Testis (tissue), 3 donors: ENCODE data around the gene ABCB8. TPM values are rescaled to one million over a fixed set of nuclear protein-coding genes. Genes with fewer than 3 reads are reported as not detected.

Experiments
- DNase-seq: peaks from one replicate; pipeline ENCODE4 v3.0.0-alpha.2; 2019
- H3K27ac ChIP-seq, 2 donors: fragments of 200-600 bp; sonication (generic); one replicate each; pipeline ENCODE4 v1.5.1; 2019
- H3K27me3 ChIP-seq: fragments of 200-600 bp; sonication (generic); one replicate; pipeline ENCODE4 v1.5.1; 2019
- H3K36me3 ChIP-seq: fragments of 200-600 bp; sonication (generic); one replicate; pipeline ENCODE4 v1.5.1; 2017; ENCODE audit warnings: low read depth; ENCODE audit errors: missing control alignments
- H3K4me1 ChIP-seq: fragments of 200-600 bp; sonication (generic); one replicate; pipeline ENCODE4 v1.5.1; 2019
- H3K4me3 ChIP-seq, 2 donors: fragments of 200-600 bp; sonication (generic); one replicate each; pipeline ENCODE4 v1.5.1; 2017 to 2019
- H3K9me3 ChIP-seq: fragments of 200-600 bp; sonication (generic); one replicate; pipeline ENCODE4 v1.5.1; 2017
- CTCF ChIP-seq, 3 experiments: fragments of 450-650 bp in 2 of 3; fragments of 200-600 bp in 1 of 3; sonication (generic) in 1 of 3; IDR thresholded peaks; one replicate each; pipeline ENCODE4 v1.5.1; 2016 to 2019; ENCODE audit warnings: antibody characterized with exemption in 3 of 3, mild to moderate bottlenecking in 2 of 3, moderate library complexity in 1 of 3
- POLR2A ChIP-seq: fragments of 450-650 bp; IDR thresholded peaks from one replicate; pipeline ENCODE4 v1.6.1; 2017; ENCODE audit warnings: antibody characterized with exemption, mild to moderate bottlenecking, moderate library complexity
- WGBS, 2 donors: methylation state at CpG; one replicate each; pipeline ENCODE4 v1.1.5; 2018; 5-methylcytosine and 5-hydroxymethylcytosine counted together
- intact Hi-C: fragments of 100-400 bp; cut with DNase I; formaldehyde crosslinking; loops from one replicate; pipeline ENCODE4 v1.15.1; 2023; ENCODE audit warnings: low total_unique reads
- polyA plus RNA-seq: library from polyadenylated mRNA; stranded (reverse); fragments of 350-450 nt; fragmentation: Illumina TruSeq; extraction: RNeasy Lipid Tissue Mini Kit (QIAGEN cat#74804); gene quantifications from one replicate; pipeline ENCODE4 v1.2.3, GENCODE V29; 2014; ENCODE audit warnings: low read depth, low replicate concordance; ENCODE audit not compliant: insufficient read depth
- total RNA-seq, 2 donors: library from RNA; depleted of rRNA; stranded (reverse); fragments of >200 nt; gene quantifications; one replicate each; pipeline ENCODE4 v1.2.3, GENCODE V29; 2016

The ABCB8 gene
- total and polyA plus RNA-seq, 3 donors from 2014 or later, result 34.9 to 76.8 (median 59.6) TPM

GRCh38 chr7:151086802-151087244 is 58.6 kb downstream of the ABCB8 start:
- intact Hi-C loops, result no loop called here
- no peaks in the 10 kb centered on the region for H3K36me3 ChIP-seq
- peaks cover 43% of the 10 kb centered on the region for H3K4me1 ChIP-seq
- no peaks in the 10 kb centered on the region for H3K27me3 ChIP-seq
- peak overlapping the region; percentile 48 to 80 for H3K4me3 ChIP-seq
- WGBS, 2 donors, result 2% methylated on average over 30 of the region's 56 CpGs; no CpG with 5 or more reads in 1 of the 2 donors
- peak overlapping the region; percentile 81 to 84 for H3K27ac ChIP-seq
- TF ChIP-seq CTCF (IDR thresholded peaks at IDR 0.05) (no peak), POLR2A (no peak)
- DNase-seq, result no peak
- no peaks in the 10 kb centered on the region for H3K9me3 ChIP-seq

- DNase-seq, result peak; percentile 51
- Histone ChIP-seq H3K27ac (peak overlapping the region; percentile 81 to 84), H3K4me3 (peak overlapping the region; percentile 48 to 80), H3K36me3 (no peaks in the 10 kb centered on the region), H3K27me3 (no peaks in the 10 kb centered on the region), H3K9me3 (no peaks in the 10 kb centered on the region), H3K4me1 (peaks cover 37% of the 10 kb centered on the region)
- TF ChIP-seq POLR2A, result no peak
- peak in 1 of 3 experiments; percentile 11 for TF ChIP-seq CTCF (IDR thresholded peaks at IDR 0.05)
- 3 to 24% methylated on average over 6 to 53 of the region's 70 CpGs for WGBS, 2 donors
- intact Hi-C loops, result no loop called here
Observed at GRCh38 chr7:151087245-151088018, 59.2 kb downstream of the ABCB8 start.

- no peaks in the 10 kb centered on the region for H3K36me3 ChIP-seq
- intact Hi-C loops, result no loop called here
- TF ChIP-seq CTCF (IDR thresholded peaks at IDR 0.05), result no peak
- no peak for TF ChIP-seq POLR2A
- peak overlapping the region; percentile 48 to 80 for H3K4me3 ChIP-seq
- 25 to 26% methylated on average over 15 to 16 of the region's 16 CpGs for WGBS, 2 donors
- peaks cover 32% of the 10 kb centered on the region for H3K4me1 ChIP-seq
- DNase-seq, result no peak
- peak overlapping the region; percentile 70 to 84 for H3K27ac ChIP-seq
- H3K27me3 ChIP-seq, result no peaks in the 10 kb centered on the region
- no peaks in the 10 kb centered on the region for H3K9me3 ChIP-seq
Observed at GRCh38 chr7:151088019-151088855, 60.0 kb downstream of the ABCB8 start.

GRCh38 chr7:151088856-151089699 is 60.8 kb downstream of the ABCB8 start:
- Histone ChIP-seq H3K9me3 (no peaks in the 10 kb centered on the region), H3K27me3 (no peaks in the 10 kb centered on the region), H3K27ac (peak overlapping the region; percentile 70 to 84), H3K4me3 (no peak overlapping the region), H3K4me1 (peaks cover 32% of the 10 kb centered on the region), H3K36me3 (no peaks in the 10 kb centered on the region)
- intact Hi-C loops, result no loop called here
- peak; percentile 73 for DNase-seq
- TF ChIP-seq CTCF (IDR thresholded peaks at IDR 0.05) (no peak), POLR2A (no peak)
- 30 to 48% methylated on average over 30 of the region's 30 CpGs for WGBS, 2 donors
